DMS114 treated with DMSO at 0.1 percent for 48 hours (cell line): Measurements from ENCODE around the gene LDB3.

Experiments used
- DNase-seq: peaks from one replicate; lab custom pipeline; 2025; ENCODE audit not compliant: unreplicated experiment; lab: John Stamatoyannopoulos, UW

Gene LDB3

DNA sequence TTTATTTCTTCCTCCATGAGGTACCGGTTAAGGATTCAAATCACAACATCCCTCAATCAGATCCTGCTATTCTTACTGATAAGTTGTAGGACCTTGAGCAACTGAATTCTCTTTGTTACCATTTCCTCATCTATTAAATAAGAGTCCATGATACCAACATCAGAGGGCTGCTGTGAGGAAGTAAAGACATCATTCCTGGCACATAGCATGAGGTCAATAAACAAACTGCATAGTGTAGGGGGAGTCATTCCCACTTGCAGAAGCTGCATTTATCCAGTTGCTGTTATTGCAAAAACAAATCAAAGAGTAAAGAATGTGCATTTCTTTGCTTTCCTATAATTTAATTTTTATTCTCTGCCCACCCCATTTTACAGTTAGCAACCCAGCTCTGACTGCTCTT lies 36.8 kb downstream of the LDB3 start:
- no peak for DNase-seq

DNA sequence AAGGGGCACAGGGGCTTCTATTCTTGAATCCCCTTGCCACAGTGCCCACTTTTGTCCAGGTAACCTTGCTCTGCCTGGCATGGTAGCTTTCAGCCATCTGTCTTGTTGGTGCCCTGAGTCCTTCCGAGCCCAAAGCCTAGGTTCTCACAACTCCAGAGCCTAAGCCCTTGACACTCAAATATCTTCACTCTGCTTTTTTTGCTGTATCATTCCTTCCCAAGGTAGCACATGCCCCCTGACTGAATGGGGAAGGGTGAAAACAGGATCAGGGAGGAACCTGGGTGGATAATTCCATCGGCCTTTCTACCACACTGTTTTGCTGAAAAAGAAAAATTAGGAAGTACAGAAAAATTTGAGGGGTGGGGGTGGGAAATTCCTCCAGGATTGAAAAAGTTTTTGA lies 37.6 kb downstream of the LDB3 start:
- no peak for DNase-seq

DNA sequence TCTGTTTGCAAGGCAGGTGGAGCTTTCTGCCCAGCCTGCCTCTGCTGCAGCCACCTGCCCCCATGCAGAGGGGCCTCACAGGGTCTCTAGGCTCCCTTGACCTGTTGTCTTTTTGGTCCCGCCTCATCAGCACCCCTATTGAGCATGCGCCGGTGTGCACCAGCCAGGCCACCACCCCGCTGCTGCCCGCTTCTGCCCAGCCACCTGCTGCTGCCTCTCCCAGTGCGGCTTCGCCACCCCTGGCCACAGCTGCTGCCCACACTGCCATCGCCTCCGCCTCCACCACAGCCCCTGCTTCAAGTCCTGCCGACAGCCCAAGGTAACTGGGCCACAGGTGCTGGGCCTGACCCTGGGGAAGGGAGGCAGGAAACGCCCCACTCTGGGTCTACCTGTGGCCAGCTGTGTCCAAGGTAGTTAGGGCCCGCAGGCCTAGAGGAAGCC lies 38.1 kb downstream of the LDB3 start:
- DNase-seq = no peak

DNA sequence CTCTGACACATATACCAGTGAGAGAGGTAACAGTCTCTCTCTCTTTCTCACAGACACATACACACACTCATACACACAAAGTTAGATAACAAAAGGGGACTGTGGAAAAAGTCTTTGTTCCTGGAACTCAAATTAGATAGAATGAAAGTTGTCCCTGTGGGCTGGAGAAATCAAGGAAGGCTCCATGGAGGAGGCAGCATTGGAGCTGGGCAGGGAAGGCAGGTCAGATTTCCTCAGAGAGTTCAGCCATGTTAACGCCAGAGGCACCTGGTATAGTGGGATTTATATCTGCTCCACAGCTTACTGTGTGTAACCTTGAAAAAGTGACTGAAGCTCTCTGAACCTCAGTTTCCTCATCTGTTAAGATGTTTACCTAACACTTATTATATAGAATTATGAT lies 38.7 kb downstream of the LDB3 start:
- DNase-seq = no peak

GRCh38 chr10:86707505-86707904 lies 39.2 kb downstream of the LDB3 start:
- DNase-seq = no peak

- DNase-seq = no peak
Observed at GRCh38 chr10:86708068-86708782, 39.9 kb downstream of the LDB3 start.

DNA sequence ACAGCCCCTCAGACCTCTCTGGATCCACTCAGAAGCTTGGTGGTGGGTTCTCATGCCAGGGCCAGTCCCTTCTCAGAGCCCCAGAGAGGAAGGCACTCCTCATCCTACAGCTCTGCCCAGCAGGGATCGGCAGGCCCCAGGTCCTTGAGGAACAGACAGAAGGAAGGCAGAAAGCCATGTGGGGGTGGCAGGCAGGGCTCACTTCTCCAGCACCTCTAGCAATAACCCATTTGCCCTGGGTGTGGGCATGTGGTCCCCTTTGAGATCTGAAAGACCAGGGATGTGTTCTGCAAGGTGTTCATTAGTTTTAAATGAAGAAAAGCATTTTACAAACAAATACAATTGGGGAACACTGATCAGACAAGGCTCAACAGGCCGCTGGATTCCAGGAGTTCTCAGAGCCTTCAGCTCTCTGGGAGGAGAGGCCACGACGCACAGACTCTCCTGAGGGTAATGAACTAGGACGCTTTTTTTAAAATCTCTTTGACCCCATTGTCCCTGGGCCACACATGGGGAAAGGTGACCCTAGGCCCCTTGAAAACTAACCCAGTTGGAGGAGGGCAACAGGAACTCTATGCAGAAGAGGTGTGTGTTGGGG lies 40.6 kb downstream of the LDB3 start:
- no peak for DNase-seq

- DNase-seq = no peak
Observed at GRCh38 chr10:86709396-86710185, 41.3 kb downstream of the LDB3 start.

DNA sequence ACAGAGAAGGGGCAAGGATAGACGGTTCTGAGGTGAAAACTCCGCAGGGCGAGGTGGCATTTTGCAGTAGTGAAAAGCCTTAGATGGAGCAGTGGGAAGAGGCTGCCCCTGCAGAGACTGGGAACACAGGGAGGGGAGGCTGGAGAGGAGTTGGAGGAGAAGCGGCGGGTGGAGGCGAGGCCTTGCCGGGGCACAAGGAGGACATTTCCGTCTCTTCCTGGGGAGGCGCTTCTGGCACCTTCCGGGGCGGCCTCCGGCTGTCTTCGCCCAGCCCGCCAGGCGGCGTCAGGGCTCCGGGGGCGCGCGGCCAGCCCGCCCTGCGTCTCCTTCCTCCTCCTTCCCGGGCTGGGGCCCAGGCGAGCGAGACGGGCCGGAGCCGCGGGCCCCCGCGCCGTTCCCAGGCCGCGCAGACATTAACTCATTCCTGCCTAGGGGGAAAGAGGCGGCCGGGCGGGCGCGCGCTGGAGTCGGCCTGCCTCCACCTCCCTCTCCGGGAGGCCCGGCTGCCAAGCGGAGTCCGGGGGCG lies 42.7 kb downstream of the LDB3 start:
- DNase-seq = peak; percentile 76

DNA sequence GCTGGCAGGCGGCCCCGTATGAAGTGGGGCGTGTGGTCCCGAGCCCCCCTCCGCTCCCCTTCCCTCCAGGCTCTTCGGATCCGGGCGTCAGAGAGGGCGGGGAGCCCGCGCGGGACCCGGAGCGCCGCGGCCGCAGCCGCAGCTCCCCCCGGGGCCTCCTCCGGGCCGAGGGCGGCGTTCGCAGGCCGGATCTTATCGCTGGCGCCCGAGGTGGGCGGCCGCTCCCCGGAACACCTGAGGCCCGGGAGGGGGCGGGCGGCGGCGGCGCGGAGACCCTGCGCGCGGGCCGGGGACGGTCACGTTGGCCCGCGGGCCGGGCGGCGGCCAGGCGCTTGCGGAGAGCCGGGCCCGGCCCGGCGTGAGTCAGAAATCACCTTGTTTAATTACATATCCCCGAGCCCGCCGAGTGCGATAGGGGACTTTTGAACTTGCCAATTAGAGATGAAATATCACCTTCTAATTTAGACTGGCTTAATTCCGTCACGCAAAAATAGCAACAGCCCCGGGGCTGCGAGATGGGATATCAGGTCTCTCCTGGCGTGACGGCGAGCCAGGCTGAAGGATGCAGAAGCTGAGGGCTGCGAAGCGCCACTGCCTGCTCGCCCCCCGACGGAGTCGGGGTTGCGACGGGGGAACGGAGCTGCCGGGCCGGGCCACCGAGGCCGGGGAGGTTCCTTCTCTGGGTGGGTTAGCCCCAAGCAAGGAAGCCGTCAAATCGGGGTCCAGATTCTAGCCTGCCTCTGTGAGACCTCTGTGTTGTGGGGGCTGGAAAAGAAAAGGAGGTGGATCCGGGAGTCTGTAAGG lies 43.4 kb downstream of the LDB3 start:
- DNase-seq = peak; percentile 39

GRCh38 chr10:86712317-86712707 lies 44.0 kb downstream of the LDB3 start:
- peak; percentile 39 for DNase-seq

- no peak for DNase-seq
Observed at GRCh38 chr10:86715156-86715795, 47.0 kb downstream of the LDB3 start.

DNA sequence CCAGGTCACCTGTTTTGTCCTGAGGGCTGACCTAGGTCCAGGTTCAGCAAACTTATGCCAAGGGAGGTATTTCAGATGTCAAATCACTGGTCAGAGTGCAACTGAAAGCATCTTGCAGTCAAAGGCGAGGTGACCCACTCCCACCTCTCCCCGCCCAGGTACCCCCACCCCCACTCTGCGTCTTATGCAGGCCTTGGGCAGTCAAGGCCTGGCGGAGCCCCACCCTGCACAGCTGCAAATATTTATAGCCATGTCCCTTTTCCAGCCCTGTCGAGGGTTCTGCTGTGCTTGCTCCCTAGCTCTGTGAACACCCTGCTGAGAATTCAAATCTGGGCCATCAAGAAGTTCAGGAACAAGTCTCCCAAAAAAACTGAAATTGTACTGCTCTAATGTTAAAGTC lies 47.5 kb downstream of the LDB3 start:
- DNase-seq = no peak

DNA sequence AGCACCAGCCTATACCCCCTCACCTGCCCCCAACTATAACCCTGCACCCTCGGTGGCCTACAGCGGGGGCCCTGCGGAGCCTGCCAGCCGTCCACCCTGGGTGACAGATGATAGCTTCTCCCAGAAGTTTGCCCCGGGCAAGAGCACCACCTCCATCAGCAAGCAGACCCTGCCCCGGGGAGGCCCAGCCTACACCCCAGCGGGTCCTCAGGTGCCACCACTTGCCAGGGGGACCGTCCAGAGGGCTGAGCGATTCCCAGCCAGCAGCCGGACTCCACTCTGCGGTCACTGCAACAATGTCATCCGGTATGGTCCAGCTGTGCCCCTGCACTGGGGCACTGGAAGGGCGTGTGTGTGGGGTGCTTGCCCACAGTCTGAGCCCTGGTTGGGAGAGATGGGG lies 48.2 kb downstream of the LDB3 start:
- DNase-seq = no peak

- DNase-seq = no peak
Observed at GRCh38 chr10:86718556-86718955, 50.2 kb downstream of the LDB3 start.

DNA sequence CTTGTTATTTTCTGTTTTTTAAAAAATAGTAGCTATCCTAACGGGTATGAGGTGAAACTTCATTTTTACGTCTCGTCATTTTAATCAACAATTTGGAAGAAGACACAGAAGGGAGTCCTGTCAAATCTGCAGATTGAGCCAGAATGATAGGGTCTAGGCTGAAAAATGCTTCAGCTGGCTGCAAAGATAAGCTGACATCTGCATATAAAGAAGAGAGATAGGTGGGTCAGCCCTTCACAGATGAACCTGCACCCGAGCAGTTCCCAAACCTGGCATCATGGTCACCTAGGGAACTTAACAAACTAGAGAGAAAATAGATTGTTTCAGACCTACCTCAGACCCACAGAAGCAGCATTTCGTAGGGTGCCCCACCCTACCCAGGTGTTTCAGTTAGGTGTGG lies 52.9 kb downstream of the LDB3 start:
- DNase-seq = no peak

DNA sequence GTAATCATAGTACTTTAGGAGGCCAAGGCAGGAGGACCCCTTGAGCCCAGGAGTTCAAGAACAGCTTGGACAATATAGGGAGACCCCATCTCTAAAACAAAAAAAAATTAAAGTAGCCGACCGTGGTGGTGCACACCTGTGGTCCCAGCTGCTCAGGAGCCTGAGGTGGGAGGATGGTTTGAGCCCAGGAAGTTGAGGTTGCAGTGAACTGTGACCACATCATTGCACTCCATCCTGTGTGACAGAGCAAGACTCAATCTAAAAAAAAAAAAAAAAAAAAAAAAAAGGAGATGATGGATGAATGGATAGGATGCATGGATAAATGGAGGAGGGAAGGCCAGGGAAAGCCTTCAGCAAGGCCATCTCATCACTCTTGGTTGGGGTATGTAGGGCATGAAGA lies 54.7 kb downstream of the LDB3 start:
- DNase-seq = no peak

GRCh38 chr10:86724445-86724844 lies 56.1 kb downstream of the LDB3 start:
- no peak for DNase-seq

DNA sequence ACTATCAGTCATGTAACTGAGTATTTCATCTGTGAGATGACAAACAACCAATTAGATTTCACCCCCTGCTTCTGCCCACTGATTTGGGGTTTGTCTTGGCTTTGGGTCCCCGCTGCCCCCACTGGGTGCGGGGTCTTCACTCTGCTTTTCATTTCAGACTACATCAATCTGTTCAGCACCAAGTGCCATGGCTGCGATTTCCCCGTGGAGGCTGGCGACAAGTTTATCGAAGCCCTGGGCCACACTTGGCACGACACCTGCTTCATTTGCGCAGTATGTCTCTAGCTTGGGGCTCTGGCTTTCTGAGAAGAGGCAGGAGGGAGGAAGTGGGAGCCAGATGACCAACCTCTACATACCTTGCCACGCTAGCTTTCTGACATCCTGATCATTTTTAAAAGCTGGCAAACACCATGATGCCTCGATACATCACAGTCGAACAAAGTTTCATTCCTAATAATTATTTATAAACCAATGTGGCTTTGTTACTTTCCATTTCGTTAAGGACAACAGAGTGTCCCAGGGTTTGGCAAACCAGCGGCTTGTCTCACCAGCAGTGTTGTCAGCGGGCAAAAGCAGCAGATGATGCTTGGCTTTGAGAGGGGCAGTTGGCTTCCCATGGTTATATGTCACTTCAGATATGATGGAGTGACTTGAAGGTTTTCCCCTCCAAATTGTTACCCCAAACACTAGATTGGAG lies 57.8 kb downstream of the LDB3 start:
- no peak for DNase-seq

- no peak for DNase-seq
Observed at GRCh38 chr10:86726677-86726999, 58.3 kb downstream of the LDB3 start.
